Caki2 (cell line): ENCODE results near the gene SF3B1. TPM values are rescaled to one million over a fixed set of nuclear protein-coding genes. Genes with fewer than 3 reads are reported as not detected.
"Not testable (repeated sequence)": the region's sequence is repeated elsewhere in the genome, so short reads cannot be mapped to it uniquely, and the experiment has no call there.

Experiments used
- DNase-seq: peaks from one replicate; pipeline ENCODE4 v3.0.0-alpha.2; 2015; ENCODE audit warnings: low read depth
- in situ Hi-C: cut with HindIII; loops from 2 replicates; pipeline ENCODE4 v1.10.0; 2016; ENCODE audit warnings: low sequenced_read_pairs, low pct_unique_long_range_greater_than_20kb, mixed read lengths
- total RNA-seq: library from RNA; depleted of rRNA; stranded (reverse); fragments of >200 nt; shearing (Covaris generic); gene quantifications from 2 replicates; pipeline ENCODE4 v1.2.3, GENCODE V29; 2014; ENCODE audit warnings: low replicate concordance

SF3B1 gene
- total RNA-seq, 1 experiment from 2014 or later = 159 TPM

- in situ Hi-C loops = no loop called here
- DNase-seq = no peak
These were observed 47.6 kb downstream of the SF3B1 start for GRCh38 chr2:197387179-197387578.

GRCh38 chr2:197386242-197386641 lies 48.6 kb downstream of the SF3B1 start:
- no peak for DNase-seq
- in situ Hi-C loops = no loop called here

GRCh38 chr2:197383825-197384224 lies 51.0 kb downstream of the SF3B1 start:
- DNase-seq = no peak
- in situ Hi-C loops = no loop called here

GRCh38 chr2:197381641-197382040 lies 53.2 kb downstream of the SF3B1 start:
- no peak for DNase-seq
- in situ Hi-C loops = no loop called here

GRCh38 chr2:197379918-197380309 lies 54.9 kb downstream of the SF3B1 start:
- DNase-seq, in situ Hi-C loops: not testable (repeated sequence)

- DNase-seq, in situ Hi-C loops: not testable (repeated sequence)
These were observed 55.4 kb downstream of the SF3B1 start for GRCh38 chr2:197379308-197379917.

GRCh38 chr2:197378494-197379307 lies 56.1 kb downstream of the SF3B1 start:
- in situ Hi-C loops = no loop called here
- peak; percentile 50 for DNase-seq

- no peak for DNase-seq
- in situ Hi-C loops = no loop called here
These were observed 56.7 kb downstream of the SF3B1 start for GRCh38 chr2:197378086-197378485.

- DNase-seq = no peak
- in situ Hi-C loops = no loop called here
These were observed 57.2 kb downstream of the SF3B1 start for GRCh38 chr2:197377670-197378069.

GRCh38 chr2:197372592-197372991 lies 62.2 kb downstream of the SF3B1 start:
- in situ Hi-C loops = loop anchor here (25.0 kb wide), 1 partner anchor 260 kb away; no protein-coding TSS in a partner anchor
- DNase-seq = no peak

GRCh38 chr2:197370664-197371063 lies 64.2 kb downstream of the SF3B1 start:
- in situ Hi-C loops = loop anchor here (25.0 kb wide), 1 partner anchor 258 kb away; no protein-coding TSS in a partner anchor
- DNase-seq = not testable (repeated sequence)

- DNase-seq = no peak
- in situ Hi-C loops = loop anchor here (10.0 to 25.0 kb wide), 2 partner anchors 175 to 258 kb away; no protein-coding TSS in a partner anchor
These were observed 64.9 kb downstream of the SF3B1 start for GRCh38 chr2:197369933-197370320.

GRCh38 chr2:197369228-197369932 lies 65.4 kb downstream of the SF3B1 start:
- no peak for DNase-seq
- in situ Hi-C loops = loop anchor here (10.0 to 25.0 kb wide), 2 partner anchors 175 to 257 kb away; no protein-coding TSS in a partner anchor

- in situ Hi-C loops = loop anchor here (10.0 to 25.0 kb wide), 2 partner anchors 174 to 256 kb away; no protein-coding TSS in a partner anchor
- no peak for DNase-seq
These were observed 66.4 kb downstream of the SF3B1 start for GRCh38 chr2:197368412-197368811.

GRCh38 chr2:197363998-197364397 lies 70.8 kb downstream of the SF3B1 start:
- in situ Hi-C loops = loop anchor here (10.0 to 25.0 kb wide), 2 partner anchors 169 to 252 kb away; no protein-coding TSS in a partner anchor
- no peak for DNase-seq

GRCh38 chr2:197360744-197361156 lies 74.1 kb downstream of the SF3B1 start:
- DNase-seq = no peak
- in situ Hi-C loops = loop anchor here (10.0 to 25.0 kb wide), 2 partner anchors 166 to 248 kb away; no protein-coding TSS in a partner anchor

- no peak for DNase-seq
- in situ Hi-C loops = loop anchor here (10.0 to 25.0 kb wide), 2 partner anchors 165 to 248 kb away; no protein-coding TSS in a partner anchor
These were observed 75.0 kb downstream of the SF3B1 start for GRCh38 chr2:197359859-197360258.

- no peak for DNase-seq
- in situ Hi-C loops = loop anchor here (25.0 kb wide), 1 partner anchor 247 kb away; no protein-coding TSS in a partner anchor
These were observed 75.9 kb downstream of the SF3B1 start for GRCh38 chr2:197358931-197359330.
